T-helper 1 cell treated with Interleukin-12 subunit alpha and Interleukin-12 subunit beta and Interleukin-4 antibody, amounts not matched to agents 30 ng/mL and 1 ng/mL, for 36 hours (primary cell): Measurements from ENCODE around the gene LRCOL1. TPM values are rescaled to one million over a fixed set of nuclear protein-coding genes. Genes with fewer than 3 reads are reported as not detected.

ENCODE experiments used
- intact Hi-C: fragments of 100-400 bp; cut with micrococcal nuclease; formaldehyde crosslinking; loops from one replicate; pipeline ENCODE4 v1.15.1; 2024
- total RNA-seq: library from RNA; stranded (reverse); gene quantifications from 2 replicates; pipeline ENCODE4 v1.2.3, GENCODE V29; 2022

LRCOL1 gene
- total RNA-seq, 1 donor from 2014 or later, result not detected

GRCh38 chr12:132568826-132569480 lies 41.4 kb downstream of the LRCOL1 start:
- intact Hi-C loops, result no loop called here

- intact Hi-C loops, result no loop called here
Observed at GRCh38 chr12:132568301-132568700, 42.1 kb downstream of the LRCOL1 start.

GRCh38 chr12:132566516-132567131 lies 43.8 kb downstream of the LRCOL1 start:
- intact Hi-C loops, result no loop called here

- intact Hi-C loops, result no loop called here
Observed at GRCh38 chr12:132565365-132565764, 45.0 kb downstream of the LRCOL1 start.

GRCh38 chr12:132563911-132564310 lies 46.5 kb downstream of the LRCOL1 start:
- intact Hi-C loops, result no loop called here

GRCh38 chr12:132562489-132563021 lies 47.8 kb downstream of the LRCOL1 start:
- intact Hi-C loops, result no loop called here

- intact Hi-C loops, result loop anchor here (1.0 to 2.0 kb wide), 3 partner anchors 53 to 407 kb away; no protein-coding TSS in a partner anchor
Observed at GRCh38 chr12:132561427-132562156, 48.8 kb downstream of the LRCOL1 start.

- intact Hi-C loops, result loop anchor here (1.0 to 2.0 kb wide), 3 partner anchors 54 to 407 kb away; no protein-coding TSS in a partner anchor
Observed at GRCh38 chr12:132560614-132561426, 49.6 kb downstream of the LRCOL1 start.

GRCh38 chr12:132560364-132560613 lies 50.1 kb downstream of the LRCOL1 start:
- intact Hi-C loops, result loop anchor here (2.0 kb wide), 1 partner anchor 55 kb away; no protein-coding TSS in a partner anchor

- intact Hi-C loops, result loop anchor here (2.0 to 5.0 kb wide), 2 partner anchors 55 to 68 kb away; partner anchors contain the start of gene FBRSL1
Observed at GRCh38 chr12:132559652-132560363, 50.6 kb downstream of the LRCOL1 start.

- intact Hi-C loops, result loop anchor here (5.0 kb wide), 1 partner anchor 67 kb away; the partner anchor contains the start of gene FBRSL1
Observed at GRCh38 chr12:132558861-132559623, 51.3 kb downstream of the LRCOL1 start.

GRCh38 chr12:132558042-132558856 lies 52.1 kb downstream of the LRCOL1 start:
- intact Hi-C loops, result loop anchor here (5.0 kb wide), 1 partner anchor 66 kb away; the partner anchor contains the start of gene FBRSL1

GRCh38 chr12:132557291-132558015 lies 52.9 kb downstream of the LRCOL1 start:
- intact Hi-C loops, result loop anchor here (5.0 kb wide), 1 partner anchor 65 kb away; the partner anchor contains the start of gene FBRSL1

GRCh38 chr12:132556801-132557200 lies 53.6 kb downstream of the LRCOL1 start:
- intact Hi-C loops, result loop anchor here (5.0 kb wide), 1 partner anchor 64 kb away; the partner anchor contains the start of gene FBRSL1

GRCh38 chr12:132556216-132556615 lies 54.2 kb downstream of the LRCOL1 start:
- intact Hi-C loops, result loop anchor here (5.0 kb wide), 1 partner anchor 64 kb away; the partner anchor contains the start of gene FBRSL1

GRCh38 chr12:132555686-132556085 lies 54.7 kb downstream of the LRCOL1 start:
- intact Hi-C loops, result loop anchor here (5.0 kb wide), 1 partner anchor 63 kb away; the partner anchor contains the start of gene FBRSL1

GRCh38 chr12:132554845-132555630 lies 55.3 kb downstream of the LRCOL1 start:
- intact Hi-C loops, result loop anchor here (5.0 kb wide), 1 partner anchor 63 kb away; the partner anchor contains the start of gene FBRSL1
